T47D (cell line): ENCODE data around the gene SNRPA.
"Not testable (repeated sequence)": the region's sequence is repeated elsewhere in the genome, so short reads cannot be mapped to it uniquely, and the experiment has no call there.

Experiments
- DNase-seq, 2 experiments: peaks; one replicate each; pipeline versions ENCODE4 v3.0.0 to v3.0.0-alpha.2; 2011 to 2012; ENCODE audit warnings: low read depth in 1 of 2, low spot score in 1 of 2
- JUND ChIP-seq: IDR thresholded peaks from 2 replicates; pipeline ENCODE4 v1.6.1; 2012; ENCODE audit warnings: low read depth
- in situ Hi-C: cut with HindIII; loops from 2 replicates; pipeline ENCODE4 v1.10.0; 2016; ENCODE audit warnings: low sequenced_read_pairs, low pct_unique_long_range_greater_than_20kb

SNRPA gene

DNA sequence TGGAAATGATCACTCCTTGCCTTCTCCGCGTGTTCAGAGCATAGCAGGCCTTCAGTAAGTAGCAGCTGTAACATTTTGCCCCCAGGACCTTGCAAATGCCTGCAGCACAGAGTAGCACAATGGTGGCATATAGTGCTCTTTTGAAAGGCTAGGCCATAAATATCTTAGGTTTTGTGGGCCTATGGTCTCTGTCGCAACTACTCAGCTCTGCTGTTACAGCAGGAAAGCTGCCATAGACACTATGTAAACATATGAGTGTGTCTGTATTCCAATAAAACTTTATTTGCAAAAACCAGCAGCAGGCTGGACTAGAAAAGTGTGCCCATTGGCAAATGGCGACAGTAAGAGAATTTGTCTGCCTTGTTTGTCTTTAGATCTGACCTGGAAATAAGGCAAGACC lies 24.7 kb upstream of the SNRPA start:
- no peak for TF ChIP-seq JUND
- no peak for DNase-seq
- in situ Hi-C loops = no loop called here

DNA sequence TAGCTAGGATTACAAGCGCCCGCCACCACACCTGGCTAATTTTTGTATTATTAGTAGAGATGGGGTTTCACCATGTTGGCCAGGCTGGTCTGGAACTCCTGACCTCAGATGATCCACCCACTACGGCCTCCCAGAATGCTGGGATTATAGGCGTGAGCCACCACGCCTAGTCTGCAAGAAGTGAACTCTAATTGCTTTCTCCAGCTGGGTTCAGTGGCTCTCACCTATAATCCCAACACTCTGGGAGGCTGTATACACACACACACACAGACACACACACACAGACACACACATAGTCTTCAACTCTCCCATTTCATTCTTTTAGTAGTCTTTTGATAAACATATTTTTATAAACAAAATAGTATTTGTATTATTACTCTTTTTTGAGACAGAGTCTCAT lies 20.9 kb upstream of the SNRPA start:
- DNase-seq, in situ Hi-C loops: not testable (repeated sequence)

DNA sequence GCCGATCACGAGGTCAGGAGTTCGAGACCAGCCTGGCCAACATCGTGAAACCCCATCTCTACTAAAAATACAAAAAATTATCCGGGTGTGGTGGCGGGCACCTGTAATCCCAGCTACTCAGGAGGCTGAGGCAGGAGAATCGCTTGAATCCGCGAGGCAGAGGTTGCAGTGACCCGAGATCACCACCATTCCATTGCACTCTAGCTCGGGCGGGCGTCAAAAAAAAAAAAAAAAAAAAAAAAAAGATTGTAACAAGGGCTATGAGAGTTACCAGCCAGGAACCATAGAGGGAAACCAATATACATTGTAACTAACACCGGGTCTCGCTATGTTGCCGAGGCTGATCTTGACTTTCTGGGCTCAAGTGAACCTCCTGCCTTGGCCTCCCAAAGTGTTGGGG lies 18.7 kb upstream of the SNRPA start:
- DNase-seq, in situ Hi-C loops: not testable (repeated sequence)

DNA sequence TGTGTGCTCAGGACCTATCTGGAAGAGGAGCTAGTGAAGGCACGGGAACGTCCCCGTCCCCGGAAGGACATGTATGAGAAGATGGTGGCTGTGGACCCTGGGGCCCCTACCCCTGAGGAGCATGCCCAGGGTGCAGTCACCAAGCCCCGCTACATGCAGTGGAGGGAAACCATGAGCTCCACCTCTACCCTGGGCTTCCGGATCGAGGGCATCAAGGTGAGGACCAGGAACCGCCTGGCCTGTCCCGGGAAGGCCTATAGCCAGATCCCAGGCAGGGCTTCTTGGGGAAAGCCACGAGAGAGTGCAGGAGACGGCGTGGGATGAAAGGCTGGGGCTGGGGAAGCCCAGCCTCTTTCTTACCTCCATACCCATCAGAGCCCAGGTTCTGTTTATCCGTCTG lies 17.9 kb upstream of the SNRPA start:
- DNase-seq = no peak
- in situ Hi-C loops = no loop called here
- no peak for TF ChIP-seq JUND

DNA sequence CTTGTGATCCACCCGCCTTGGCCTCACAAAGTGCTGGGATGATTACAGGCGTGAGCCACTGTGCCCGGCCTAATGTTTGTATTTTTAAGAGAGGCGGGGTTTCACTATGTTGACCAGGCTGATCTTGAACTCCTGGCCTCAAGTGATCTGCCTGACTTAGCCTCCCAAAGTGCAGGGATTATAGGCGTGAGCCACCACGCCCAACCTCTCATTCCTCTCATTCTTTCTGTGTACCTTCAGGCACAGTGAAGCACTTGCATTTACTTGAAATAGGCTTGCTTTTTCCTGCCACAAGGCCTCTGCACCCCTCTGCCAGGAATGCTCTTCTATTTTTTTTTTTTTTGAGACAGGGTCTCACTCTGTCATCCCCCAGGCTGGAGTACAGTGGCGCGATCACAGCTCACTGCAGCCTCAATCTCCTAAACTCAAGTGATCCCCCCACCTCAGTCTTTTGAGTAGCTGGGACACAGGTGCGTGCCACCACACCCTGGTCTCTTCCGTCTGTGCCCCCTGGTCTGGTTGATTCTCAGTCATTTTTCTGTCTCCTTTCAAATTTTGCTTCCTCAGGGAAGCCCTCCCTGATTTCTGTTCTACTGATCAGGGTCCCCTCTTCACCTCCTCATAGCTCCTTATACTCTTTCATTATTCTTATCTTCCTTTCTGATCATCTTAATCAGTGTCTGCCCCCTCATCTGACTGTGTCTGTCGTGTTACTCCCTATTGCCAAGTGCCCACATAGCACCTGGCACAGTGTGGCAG lies 15.8 kb upstream of the SNRPA start:
- TF ChIP-seq JUND = no peak
- DNase-seq = no peak
- in situ Hi-C loops = no loop called here

DNA sequence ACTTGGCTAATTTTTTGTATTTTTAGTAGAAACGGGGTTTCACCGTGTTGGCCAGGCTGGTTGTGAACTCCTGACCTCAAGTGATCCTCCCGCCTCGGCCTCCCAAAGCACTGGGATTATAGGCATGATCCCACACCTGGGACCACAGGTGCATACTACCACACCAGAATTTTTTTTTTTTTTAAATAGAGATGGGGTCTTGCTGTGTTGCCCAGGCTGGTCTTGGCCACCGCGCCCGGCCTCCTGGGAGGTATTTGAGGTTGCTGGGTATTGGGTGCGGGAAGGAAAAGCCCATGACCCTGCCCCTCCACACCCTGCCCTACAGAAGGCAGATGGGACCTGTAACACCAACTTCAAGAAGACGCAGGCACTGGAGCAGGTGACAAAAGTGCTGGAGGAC lies 14.3 kb upstream of the SNRPA start:
- no peak for DNase-seq
- no peak for TF ChIP-seq JUND
- in situ Hi-C loops = no loop called here

DNA sequence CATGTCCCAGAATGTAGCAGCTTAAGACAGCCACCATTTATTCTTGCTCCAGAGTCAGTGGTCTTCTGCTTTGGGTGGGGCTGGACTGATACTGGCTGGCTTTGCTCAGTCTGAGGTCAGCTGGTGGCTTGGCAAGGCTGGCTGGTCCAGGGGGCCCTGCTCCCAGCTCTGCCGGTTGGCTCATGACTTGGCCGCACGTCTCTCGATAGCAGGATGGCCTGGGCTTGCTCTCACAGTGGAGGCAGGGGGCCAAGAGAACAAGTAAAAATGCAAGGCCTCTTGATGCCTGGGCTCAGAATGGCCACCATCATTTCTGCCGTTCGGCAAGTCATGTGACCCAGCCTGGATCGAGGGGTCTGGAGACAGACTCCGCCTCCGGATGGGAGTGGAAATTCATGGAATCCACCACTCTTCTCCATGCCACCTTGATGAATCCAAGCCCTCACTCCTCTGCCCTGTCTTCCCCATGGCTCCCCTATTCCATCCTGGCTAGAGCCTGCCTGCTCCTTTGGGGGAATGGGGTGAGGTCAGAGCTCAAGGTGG lies 13.8 kb upstream of the SNRPA start:
- no peak for DNase-seq
- in situ Hi-C loops = no loop called here
- TF ChIP-seq JUND = no peak

DNA sequence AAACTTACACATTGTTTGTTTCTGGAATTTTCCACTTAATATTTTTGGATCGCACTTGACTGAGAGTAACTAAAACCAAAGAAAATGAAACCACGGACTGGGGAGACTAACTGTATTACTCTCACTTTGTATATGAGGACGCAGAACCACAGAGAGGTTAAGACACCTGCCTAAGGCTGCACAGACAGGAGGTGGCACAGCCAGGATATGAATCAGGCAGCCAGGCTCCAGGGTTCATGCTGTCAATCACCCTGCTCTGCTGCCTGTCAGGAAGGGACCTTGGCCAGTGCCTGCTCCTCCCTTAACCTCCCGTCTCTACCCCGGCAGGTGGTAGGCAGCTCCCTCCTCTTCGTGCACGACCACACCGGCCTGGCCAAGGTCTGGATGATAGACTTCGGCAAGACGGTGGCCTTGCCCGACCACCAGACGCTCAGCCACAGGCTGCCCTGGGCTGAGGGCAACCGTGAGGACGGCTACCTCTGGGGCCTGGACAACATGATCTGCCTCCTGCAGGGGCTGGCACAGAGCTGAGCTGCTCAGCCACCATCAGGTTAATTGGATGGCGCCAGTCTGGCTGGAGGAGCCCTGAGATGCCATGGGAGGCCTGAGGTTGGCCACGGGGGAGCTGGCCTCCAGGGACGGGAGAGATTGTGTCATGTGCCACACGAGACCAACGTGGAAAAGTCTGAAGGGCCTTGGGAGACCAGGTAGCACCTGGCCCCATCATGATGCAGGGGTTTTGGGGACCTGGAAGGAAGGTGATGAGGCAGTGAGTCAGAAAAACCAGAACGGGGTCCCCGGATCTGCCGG lies 11.8 kb upstream of the SNRPA start:
- TF ChIP-seq JUND = no peak
- DNase-seq = no peak
- in situ Hi-C loops = no loop called here

DNA sequence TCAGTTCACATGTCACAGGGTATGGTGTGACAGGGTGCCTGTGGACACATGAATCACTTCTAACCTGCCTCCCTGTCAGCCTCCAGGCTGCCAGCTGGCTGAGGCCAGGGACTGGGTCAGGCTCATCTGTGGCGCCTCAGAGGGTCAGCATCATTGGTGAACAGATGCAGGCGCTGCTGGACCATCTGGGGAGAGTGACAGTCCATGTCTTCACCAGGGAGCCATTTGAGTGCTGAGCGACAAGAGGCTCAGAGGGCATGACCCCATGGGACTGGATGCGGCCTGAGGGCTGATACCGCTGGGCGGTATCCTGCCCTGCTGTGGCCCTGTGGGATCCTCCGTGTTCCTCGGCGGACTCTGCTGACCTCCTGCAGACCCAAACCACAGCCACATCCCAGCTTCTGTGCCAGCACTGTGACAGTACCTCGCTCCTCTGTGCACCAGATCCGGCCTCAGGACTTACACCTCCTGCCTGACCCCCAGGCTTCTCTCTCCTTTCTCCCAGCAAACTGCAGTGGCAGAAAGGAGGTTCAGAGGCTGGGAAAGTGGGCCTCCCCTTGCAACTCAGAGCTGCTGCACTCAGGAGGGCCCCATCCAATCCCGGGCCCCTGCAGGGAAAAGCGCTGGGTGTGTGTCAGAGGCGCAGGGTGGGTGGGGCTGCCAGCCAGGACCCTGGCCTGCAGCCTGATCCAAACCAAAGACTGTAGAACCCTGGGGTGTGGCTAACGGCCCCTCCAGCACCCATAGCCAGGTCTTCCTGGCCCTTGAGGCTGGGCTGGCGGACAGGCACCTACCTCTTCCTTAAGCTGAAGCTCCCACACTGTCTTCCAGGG lies 10.9 kb upstream of the SNRPA start:
- in situ Hi-C loops = no loop called here
- TF ChIP-seq JUND = no peak
- DNase-seq = no peak

DNA sequence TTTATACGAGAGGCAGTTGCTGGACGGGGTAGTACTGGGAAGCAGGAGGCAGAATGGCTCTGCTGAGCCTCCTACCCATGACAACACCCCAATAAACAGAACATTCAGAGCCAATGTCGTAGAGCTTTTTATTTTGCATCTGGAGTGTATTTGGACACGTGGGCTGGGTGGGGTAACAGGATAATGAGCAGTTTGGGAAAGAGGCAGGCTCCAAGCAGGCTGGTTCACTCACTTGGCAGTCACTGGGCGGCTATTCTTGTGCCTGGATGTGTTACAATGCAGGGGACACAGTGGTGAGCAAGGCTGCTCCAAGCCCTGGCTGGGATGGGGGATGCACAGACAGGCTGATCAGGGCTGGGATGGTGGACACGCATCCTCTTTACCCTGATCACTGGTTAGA lies 10.3 kb upstream of the SNRPA start:
- in situ Hi-C loops = no loop called here
- no peak for DNase-seq
- no peak for TF ChIP-seq JUND

DNA sequence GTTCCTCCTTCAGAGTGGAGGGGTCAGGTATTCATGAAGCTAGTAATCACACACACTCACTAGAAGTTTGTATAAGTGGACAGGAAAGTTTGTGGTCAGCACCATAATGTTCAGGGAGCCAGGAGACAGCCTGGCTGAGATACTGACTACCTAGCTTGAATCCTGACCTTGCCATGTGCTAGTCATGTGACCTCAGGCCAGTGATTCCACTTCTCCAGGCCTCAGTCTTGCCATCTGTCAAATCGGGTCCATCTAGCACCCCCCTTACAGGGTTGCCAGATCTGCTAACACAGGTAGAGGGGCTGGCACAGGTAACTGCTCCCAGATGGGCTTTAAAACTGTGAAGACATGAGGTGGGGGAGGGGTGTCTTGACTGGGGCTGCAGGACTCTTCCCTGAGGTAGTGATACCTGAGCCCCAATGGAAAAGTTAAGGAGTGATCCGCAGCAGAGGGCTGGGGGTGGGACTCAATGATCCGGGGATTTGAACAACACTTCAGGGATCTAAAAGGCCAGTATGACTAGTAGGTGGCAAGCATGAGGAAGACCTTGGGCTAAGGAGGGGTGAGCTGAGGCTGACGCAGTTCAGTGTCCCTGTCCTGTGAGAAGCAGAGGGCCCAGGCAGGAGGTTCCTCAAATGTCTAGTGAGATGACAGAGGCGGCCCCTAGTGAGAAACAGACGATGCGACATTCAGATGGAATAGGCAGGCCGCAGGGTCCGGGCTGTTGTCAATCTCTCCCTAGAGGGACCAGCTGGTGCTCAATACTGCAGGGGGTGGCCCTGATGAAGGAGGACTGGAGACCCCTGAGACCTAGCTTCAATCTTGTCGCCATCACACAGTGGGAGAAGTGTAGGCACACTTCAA lies 9.2 kb upstream of the SNRPA start:
- in situ Hi-C loops = no loop called here

DNA sequence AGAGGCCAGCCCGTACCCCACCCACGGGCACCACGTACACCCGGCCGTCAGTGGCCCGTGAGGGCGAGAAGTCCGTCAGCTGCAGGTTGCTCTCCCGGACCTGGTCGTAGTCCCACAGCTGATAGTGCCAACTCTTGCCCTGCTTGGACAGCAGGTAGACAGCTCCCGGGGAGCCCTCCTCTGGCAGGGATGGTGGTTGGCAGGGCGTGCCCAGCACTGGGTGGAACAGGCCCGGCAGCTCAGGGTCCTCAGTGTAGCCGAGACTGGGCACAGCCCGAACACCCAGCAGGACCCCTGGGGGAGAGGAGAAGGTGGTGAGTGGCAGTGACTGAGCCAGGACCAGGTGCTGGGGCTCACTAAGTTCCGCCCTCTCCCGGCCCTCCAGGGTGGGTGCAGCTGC lies 8.5 kb upstream of the SNRPA start:
- in situ Hi-C loops = no loop called here
- no peak for TF ChIP-seq JUND
- no peak for DNase-seq

More for the DNA sequence above, 9.2 kb upstream of the SNRPA start:
- TF ChIP-seq JUND = no peak
- no peak for DNase-seq
